GM18502 (cell line): ENCODE results near the gene ANO2.

Experiments used
- ATAC-seq: cut with Tn5 transposase; IDR thresholded peaks from one replicate; pipeline ENCODE4 v1.9.1; 2021; ENCODE audit warnings: mild to moderate bottlenecking; ENCODE audit not compliant: unreplicated experiment, poor library complexity

ANO2 gene

DNA sequence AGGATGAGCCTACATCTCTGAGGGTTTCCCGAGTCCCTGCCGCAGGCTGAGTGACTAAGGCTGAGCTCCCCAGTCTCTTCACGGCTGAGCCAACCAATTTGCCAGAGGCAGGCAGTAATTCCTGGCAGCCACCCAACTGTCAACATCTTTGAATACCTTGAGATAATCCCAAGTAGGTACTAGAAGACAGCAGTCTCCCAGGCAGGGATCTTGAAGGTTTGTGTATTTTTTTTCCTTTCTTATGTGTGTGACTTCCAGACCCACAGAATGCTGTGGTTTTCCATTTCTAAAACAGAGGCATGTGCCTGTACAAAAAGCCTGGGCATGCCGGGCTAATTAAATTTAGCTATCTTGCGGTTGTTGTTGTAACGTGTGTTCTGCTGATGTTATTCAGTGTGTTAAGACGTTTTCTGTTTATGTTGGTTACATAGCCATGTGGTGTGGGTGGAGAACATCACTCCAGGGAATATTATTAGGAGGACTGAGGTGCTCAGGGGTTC lies 155.5 kb downstream of the ANO2 start:
- no peak for ATAC-seq

GRCh38 chr12:5787828-5788227 lies 157.2 kb downstream of the ANO2 start:
- no peak for ATAC-seq

- no peak for ATAC-seq
Observed at GRCh38 chr12:5785601-5786000, 159.5 kb downstream of the ANO2 start.

DNA sequence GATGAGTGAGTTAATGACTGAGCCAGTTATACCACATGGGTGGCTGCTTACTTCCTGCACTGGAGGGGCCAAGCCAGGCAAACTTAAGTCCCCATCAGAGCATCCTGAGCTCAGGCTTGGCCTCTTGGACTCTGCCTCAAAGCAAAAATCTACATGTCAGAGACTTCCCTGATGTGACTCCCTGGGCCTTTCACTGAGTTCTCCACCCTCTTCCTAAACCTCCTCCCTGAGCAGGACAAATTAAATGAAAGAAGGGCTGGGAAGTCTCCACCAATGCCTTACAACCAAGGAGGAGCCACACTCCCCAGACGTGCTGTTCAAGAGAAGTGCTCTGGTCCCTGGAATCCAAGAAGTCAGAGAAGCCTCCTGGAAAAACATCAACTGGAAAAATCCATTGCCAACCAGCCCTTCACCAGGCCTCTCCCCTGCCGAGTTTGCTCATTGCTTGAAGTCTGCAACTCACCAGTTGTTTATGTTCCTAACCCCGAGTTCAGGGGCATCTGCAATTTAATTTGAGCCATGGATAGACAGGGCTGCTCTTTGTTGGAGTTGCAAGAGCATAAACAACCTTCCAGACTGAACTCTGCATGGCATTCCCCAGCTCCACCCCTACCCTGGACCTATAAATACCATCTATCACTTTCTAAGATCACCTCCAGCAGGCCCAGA lies 160.5 kb downstream of the ANO2 start:
- no peak for ATAC-seq

DNA sequence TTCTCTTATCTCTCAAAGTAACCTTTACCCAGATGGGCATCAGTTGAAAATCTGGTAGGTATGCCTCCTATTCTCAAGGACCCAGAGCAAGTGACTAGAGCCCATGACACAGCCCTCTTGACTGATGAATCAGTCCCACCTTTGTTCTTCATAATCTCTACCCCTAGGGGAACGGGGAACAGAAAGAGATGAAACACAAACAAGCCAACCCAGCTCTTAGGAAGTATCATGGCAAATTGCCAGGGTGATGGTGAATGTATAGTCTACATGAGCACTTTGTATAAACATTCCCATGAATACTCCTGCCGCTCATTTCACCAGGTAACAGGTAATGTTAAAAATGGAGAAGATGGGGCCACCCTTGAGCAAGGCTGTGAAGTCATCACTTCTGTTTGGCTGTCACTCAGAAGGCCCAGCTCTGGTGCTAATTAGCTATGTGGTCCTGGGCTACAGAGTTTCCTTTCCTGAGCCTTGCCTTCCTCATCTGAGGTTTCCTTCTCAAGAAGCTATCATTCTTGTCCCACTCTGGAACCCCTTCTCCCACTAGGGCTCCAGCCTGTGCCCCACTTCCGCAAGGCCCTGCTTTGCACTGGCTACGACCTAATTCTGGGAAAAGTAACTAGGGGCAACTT lies 161.7 kb downstream of the ANO2 start:
- ATAC-seq, result no peak

DNA sequence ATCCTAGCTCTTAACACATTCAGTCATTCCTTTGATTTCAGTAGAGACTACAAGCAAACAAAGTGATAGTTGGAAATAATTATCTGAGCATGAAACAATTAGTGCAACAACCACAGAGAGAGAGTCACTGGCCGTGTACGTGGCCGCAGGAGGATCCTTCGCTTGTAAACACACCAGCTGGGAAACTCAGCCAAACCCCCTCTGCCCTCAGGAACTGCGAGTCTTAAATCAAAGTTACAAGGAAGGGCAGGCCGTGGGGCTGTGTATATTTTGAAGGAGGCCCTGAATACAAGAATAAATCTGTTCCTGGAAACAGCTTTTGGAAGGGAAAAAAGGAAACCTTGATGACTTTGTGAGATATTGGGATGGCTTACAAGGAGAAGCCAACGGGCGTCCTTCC lies 164.5 kb downstream of the ANO2 start:
- ATAC-seq, result no peak

- ATAC-seq, result no peak
Observed at GRCh38 chr12:5779401-5779800, 165.7 kb downstream of the ANO2 start.

- ATAC-seq, result no peak
Observed at GRCh38 chr12:5778821-5779220, 166.2 kb downstream of the ANO2 start.

DNA sequence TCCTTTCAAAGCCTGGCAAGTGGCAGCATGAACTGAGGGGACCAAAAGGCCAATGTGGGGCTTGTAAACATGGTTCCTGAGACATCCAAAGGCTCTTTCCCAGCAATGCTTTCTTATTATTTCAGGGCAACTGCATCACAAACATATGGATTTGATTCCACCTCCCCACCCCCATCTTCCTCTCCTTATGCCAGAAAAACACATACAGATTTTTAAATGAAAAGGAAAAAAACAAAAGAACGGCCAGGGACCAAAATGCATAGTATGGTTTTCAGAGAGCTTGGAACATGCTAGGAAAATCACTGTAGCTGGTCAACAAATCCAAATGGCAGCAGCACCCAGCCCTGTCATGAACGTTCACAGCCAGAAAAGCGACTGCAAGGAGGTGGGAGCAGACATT lies 167.6 kb downstream of the ANO2 start:
- ATAC-seq, result no peak

DNA sequence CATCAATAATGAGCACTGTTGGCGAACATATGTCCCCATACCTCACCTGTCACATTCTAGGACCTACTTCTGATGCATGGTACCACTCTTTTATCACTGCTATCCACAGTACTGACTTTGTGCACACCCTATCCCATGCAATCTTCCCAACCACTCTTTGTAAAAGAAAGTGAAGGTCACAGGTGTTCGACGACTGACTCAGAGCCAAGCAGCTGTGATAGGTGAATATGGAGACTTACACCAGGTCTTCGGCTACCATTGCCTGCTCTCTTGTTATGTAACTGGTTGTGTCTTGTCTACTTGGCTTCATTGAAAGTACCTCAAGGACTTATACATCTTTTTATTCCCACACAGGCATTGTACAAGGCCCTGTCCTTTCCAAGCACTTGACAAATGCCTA lies 169.0 kb downstream of the ANO2 start:
- no peak for ATAC-seq

- ATAC-seq, result no peak
Observed at GRCh38 chr12:5773550-5773949, 171.5 kb downstream of the ANO2 start.

DNA sequence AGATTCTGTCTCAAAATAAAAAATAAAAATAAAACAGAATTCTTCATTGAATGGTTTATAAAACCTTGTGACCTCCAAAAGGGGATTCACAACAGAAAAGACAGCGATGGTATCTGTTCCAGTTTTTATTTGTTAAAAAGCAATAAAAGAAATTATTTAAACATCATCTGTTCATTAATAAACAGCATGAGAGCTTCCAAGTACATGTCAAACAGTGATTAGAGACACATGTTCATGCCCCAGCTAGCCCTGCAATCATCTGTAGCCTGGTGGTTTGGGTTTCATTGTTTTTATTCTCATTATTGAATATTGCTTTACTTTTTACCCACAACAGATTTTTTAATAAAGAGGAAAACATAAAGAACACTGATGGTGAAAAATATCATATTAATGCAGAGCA lies 173.3 kb downstream of the ANO2 start:
- ATAC-seq, result no peak

- no peak for ATAC-seq
Observed at GRCh38 chr12:5770727-5771126, 174.3 kb downstream of the ANO2 start.

GRCh38 chr12:5768581-5769196 lies 176.4 kb downstream of the ANO2 start:
- no peak for ATAC-seq

GRCh38 chr12:5768171-5768570 lies 176.9 kb downstream of the ANO2 start:
- ATAC-seq, result no peak

- no peak for ATAC-seq
Observed at GRCh38 chr12:5758347-5758746, 186.7 kb downstream of the ANO2 start.

- no peak for ATAC-seq
Observed at GRCh38 chr12:5756338-5756842, 188.7 kb downstream of the ANO2 start.

- no peak for ATAC-seq
Observed at GRCh38 chr12:5748027-5748426, 197.0 kb downstream of the ANO2 start.

- no peak for ATAC-seq
Observed at GRCh38 chr12:5746917-5747316, 198.1 kb downstream of the ANO2 start.

DNA sequence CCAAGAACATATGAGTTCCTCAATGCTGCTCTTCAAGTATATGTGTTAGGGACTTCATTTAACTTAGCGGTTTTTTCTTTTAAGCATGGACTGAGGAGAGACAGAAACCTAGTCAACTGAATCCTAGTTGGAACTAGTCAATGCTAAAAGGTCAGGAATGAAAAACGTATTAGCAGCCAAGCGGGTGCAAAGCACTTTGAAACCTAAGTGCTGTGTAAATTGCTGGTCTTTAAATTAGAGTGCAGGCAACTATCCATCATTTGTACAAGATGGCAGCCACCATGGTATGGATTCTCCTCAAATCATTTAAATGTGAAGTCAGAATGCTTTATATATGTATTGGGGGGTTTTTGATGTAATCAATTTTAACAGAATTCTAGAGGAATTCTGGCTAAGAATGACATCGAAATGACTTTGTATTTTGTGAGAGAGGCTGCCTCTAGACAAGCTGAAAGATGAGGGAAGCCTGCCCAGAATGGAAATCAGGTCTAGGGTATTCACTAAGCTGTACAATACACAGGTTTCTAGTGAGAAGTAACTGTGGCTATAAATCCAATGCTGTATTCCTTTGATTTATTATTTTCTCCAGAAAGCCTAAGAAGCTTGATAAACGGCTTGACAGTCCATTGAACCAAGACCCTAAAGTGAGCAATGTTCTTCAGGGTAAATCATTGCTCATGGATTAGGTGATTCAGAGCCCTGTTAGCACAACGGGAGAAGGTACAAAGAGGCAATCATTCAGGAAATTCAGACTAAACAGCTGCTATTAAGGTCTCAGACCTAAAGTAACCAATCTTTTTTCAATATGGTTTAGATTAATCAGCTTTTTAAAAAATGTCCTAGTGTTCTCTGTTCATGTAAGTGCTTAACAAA lies 198.8 kb downstream of the ANO2 start:
- no peak for ATAC-seq
